HTERT RPE-1 (cell line): ENCODE measurements around the gene SULT4A1.
"Not testable (repeated sequence)": the region's sequence is repeated elsewhere in the genome, so short reads cannot be mapped to it uniquely, and the experiment has no call there.

Experiments used
- in situ Hi-C: fragments of 300-500 bp; cut with MboI; formaldehyde crosslinking; loops from 4 replicates; pipeline ENCODE4 v1.14.3; 2020; ENCODE audit warnings: low sequenced_read_pairs

The SULT4A1 gene

DNA sequence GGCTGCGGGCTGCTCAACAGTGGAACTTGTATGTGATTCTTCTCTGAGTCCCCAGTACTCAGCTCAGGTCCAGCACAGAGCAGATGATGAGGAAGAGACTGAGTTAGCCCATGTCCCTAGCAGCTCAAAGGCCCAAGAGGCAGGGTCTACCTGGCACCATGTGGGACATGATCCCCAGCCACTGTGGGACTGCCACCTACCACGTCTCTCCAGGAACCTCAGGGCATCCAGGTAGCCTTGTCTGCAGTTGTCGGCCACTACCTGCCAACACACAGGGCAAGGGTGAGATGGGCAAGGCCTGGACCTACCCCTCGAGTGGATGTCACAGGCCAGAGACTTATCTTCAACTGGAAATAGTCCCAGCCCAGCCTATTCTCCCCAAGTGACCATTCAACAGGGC, 25.1 kb upstream of the SULT4A1 start:
- in situ Hi-C loops, result no loop called here

DNA sequence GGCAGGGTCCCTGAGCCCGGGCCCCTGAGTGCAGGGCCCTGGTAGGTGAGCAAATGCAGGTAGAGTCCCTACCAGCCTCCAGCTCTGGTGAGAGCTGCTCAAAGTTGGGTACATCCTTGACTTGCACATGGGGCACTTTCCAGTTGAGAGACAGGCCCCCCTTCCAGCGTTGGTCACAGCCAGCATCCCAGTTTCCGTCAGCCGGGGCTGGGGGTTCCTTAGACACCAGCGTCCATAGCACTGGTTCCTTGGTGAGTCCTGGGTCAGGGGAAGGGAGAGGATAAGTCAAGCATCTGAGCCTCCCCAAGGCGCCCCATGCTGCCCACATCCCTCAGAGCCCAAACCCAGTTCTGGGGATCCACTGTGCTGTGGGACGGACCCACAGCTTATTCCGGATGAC, 23.9 kb upstream of the SULT4A1 start:
- in situ Hi-C loops, result no loop called here

DNA sequence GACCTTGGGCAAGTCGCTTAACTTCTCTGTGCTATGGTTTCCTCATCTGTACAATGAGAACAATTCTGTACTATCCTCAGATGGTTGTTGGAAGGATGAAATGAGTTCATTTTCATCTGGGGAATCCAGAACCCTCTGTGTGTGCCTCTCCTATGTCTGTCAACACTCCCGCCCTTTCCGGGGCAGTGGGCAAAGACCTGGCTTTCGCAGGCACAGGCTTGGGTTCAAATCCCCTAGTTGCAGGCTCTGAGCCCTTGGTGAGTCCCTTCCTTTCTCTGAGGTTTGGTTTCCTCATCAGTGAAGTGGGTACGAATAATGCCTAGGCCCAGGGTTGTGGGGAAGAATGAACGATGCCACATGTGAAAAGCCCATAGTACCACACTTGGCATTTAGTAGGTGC, 23.5 kb upstream of the SULT4A1 start:
- in situ Hi-C loops, result no loop called here

DNA sequence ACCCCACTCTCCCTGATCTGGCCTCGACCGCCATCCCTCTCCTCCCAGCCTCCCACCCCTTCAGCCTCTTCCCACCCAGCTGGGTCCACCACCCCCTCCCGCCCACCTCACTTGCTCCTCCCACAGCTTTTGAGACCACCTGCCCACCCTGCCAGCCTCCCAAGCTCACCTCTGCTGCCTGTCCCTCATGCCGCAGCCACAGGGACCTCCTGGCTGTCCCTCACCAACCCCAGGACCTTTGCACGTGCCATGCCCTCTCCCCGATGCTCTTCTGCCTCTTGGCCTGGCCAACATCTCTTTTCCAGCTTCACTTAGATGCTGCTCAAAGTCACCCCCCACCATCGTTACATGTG, 23.0 kb upstream of the SULT4A1 start:
- in situ Hi-C loops, result no loop called here

DNA sequence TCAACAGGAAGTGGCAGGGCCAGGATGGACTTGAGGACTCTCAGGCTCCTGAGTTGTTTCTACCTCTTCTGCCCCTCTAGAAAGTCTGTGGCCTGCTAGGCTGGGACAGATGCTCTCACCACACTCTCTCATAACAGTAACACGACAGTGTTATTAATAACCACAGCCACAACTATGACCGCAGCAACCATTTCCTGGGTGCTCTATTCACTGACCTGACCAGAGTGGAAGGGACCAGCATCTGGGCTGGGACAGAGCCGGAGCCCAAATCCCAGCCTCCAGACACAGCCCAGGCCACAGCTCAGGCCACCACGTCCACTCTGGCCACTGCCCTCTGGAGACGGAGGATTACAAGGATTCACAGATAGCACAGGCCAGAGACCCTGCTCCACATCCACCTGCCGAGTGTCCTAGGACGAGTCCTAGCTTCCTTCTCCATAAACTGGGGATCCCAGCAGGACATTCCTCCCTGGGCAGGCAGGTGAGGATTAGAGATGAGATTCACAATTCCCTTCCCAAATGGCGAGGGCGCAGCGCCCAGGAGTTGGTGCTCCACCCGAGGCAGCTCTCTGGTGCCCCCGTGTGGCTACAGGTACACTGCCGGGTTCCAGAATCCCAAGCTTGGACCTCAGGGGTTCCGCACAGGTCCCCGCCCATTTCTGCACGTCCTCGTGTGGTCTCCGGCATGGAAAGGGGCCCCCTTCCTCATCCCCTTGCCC, 22.4 kb upstream of the SULT4A1 start:
- in situ Hi-C loops, result no loop called here

DNA sequence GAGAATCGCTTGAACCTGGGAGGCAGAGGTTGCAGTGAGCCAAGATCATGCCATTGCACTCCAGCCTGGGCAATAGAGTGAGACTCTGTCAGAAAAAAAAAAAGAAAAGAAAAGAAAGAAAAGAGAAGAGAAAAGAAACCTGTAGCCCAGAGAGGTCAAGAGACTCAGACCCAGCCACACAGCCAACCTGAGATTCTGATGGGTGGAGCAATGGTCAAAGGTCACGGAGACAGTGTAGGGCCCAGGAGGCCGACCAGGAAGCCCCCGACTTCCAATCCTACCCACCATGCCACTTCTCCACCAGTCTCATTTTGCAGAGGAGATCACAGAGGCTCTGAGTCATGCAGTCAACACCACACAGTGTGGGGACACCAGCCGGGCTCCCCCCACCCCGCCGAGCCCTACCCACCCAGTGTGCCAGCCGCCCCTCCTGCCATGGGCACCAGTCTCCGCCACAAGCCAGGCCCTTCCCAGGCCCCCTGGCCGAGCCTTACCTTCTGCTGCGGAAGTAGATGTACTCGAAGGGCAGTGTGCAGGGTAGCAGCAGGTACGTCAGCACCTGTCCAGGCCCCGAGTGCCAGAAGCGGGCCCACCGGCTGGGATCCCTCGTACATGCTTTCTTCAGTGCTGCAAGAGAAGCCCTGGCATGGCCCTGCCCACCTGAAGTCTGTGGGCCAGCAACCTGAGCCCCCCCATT, 21.6 kb upstream of the SULT4A1 start:
- in situ Hi-C loops, result no loop called here

DNA sequence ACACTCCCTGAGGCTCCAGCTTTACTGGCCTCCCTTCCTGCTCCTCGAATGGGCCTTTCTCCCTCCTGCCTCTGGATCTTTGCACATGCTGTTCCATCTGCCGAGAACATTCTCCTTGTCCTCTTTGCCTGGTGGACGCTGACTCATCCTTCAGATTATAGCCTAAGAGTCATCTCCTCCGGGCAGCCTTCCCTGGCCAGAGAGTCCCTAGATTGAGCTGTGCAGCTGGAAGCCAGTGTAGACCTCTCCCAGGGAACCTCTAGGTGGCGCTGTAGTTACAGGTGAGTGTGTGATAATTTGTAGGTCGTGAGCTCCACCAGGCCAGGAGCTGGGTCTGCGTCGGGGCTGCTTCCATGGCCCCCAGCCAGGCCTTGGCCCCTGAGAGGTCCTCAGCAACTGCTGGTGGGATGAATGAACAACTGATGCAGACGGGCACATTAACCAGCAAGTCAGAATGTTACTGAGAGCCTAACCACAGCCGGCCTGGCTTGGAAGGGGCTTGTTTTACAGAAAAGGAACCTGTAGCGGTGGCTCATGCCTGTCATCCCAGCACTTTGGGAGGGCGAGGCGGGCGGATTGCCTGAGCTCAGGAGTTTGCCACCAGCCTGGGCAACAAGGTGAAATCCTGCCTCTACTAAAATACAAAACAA, 20.8 kb upstream of the SULT4A1 start:
- in situ Hi-C loops, result no loop called here

DNA sequence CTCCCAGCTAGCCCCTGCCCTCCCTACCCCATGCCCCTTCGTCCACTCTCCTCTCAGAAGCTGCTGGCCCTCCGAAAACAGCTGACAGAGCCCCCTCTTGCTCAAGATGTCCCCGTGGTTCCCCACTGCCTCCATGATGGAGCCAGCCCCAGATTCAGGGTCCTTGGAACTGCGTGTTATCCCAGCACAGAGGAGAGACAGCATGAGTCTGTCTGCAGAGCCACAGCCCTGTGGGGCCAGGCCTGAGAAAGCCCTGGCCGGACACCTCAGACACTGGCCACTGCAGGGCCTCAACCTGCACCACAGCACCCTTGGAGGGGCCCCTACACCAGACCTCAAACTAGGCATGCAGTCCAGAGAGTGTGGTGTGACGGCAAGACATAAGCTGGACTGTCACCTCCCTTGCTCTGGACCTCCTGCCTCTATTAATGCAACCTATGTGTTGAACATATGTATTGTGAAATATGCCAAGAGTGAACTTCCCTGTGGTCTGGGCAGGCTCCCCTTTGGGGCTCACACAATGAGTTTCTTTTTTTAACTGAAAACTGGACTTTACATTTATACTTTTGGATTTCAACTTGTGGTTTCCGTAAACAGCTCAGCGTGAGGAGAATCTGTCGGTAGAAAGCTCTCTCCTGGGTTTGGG, 19.9 kb upstream of the SULT4A1 start:
- in situ Hi-C loops, result no loop called here

DNA sequence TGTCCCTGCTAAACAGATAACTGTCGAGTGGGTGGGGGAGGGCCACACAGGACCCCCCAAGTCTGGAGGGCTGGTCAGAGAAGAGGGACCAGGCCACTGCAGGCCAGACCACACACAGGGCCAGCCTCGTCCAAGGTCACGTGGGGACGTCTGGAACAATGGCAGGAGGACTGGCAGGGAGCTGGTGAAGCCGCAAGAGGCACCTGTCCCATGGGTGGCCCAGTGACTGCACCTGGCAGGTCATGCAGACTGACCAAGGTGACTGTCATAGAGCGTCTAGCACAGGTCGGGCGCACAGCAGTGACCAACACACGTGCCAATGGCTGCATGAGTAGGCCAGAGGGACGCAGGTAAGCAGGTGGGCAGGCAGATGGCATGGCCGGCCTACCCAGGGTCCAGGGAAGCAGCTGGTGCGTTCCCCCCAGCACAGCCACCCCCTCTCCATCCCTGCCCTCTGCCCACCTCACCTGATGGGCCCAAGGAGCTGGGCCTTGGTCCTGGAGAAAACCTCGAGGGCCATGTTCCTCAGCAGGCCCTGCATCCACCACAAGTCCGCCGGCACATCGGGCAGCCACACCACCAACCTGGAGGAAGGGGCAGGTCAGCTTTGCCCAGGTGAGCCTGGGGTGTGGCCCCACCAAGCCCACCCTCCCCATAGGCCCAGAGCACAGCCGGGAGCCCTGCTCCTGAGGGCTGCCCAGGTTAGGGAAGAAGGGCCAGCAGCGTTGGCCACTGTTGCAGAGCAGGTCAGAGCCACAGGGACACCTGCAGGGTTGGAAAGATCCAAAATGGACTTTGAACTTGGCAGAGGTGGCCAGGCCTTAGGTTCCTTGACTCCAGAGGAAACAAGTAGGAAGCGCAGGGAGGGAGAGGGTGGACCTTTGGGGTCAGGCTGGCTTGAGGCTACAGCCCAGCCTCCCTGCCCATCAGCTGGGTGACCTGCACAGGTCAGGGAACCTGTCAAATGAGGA, 19.1 kb upstream of the SULT4A1 start:
- in situ Hi-C loops, result no loop called here

DNA sequence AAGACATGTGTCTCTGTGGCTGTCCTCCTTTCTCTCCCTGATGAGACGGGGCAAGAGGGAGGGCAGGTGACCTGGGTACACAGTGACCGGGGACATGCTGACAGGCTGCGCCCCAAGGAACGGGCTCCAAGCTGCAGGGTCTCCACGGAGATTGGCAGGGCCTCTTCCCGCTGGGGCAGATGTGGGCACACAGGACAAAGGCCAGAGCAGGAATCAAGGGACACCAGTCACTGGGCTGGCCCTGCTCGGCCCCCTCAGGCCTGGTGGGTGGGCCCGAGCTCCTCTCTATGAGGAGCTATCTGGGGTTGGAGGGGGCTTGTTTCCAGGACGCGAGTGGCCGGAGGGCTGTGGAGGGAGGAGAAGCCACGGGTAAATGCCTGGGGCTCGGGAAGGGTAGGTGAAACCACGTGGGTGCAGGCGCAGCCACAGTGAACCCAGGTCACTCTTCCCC, 18.3 kb upstream of the SULT4A1 start:
- in situ Hi-C loops, result no loop called here

DNA sequence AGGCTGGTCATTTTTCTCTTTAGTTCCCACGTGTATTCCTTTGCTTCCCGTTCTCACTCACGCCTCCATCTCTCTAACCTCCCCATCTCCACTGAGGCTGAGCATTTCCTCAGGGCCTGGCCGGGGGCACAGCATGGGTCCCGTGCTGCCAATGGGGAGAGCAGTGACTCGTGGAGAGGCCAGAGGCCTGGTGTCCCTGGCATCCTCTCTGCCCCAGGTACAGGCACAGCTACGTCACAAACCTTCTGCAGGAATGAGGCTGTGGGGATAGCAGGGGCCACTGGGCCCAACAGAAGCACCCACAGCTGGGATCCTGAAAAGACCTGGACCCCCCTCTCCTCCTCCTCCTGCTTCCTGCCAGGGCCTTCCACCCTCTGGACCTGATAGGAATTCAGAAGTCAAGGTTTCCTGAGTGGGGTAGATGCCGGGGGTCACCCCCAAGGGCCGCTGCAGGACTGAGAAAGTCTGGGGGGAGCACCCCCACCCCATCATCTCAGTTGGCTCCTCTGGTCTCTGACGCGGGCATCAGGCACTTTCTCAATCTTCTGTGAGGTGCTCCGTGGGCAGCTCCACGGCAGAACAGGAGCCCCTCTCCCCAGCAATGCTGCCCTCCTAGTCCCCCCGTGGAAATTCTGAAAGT, 17.7 kb upstream of the SULT4A1 start:
- in situ Hi-C loops, result no loop called here

DNA sequence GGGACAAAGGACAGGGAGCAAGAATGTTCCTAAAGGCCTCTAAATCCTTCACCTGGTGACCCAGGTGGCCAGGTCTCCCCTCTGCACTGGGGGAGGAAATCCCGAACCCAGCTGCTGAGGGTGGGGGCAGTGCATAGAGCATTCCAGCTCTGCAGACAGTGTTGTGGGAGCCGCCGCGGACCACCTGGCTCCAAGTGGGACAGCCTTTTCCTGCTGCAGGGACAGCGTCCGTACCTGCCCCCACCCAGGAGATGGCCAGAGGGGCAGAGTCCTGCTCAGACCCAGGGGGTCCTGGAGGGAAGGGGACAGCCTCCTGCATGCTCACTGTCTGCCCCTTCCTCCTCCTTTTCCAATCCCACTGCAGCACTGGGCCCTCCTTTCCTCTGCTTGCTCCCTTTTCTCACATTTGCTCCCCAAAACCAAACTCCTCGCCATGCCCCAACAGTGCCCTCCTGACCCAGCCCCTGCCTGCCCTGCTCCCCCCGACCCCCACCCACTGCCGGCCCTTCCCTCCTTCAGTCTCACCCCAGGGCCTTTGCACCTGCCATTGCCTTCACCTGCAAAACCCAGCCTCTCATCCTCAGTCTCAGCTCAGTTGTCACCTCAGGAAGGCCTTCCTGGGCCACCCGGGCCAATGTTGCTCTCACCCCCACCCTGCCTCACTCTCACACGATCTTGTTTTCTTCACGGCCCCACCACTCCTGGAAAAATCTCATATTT, 16.7 kb upstream of the SULT4A1 start:
- in situ Hi-C loops, result no loop called here

DNA sequence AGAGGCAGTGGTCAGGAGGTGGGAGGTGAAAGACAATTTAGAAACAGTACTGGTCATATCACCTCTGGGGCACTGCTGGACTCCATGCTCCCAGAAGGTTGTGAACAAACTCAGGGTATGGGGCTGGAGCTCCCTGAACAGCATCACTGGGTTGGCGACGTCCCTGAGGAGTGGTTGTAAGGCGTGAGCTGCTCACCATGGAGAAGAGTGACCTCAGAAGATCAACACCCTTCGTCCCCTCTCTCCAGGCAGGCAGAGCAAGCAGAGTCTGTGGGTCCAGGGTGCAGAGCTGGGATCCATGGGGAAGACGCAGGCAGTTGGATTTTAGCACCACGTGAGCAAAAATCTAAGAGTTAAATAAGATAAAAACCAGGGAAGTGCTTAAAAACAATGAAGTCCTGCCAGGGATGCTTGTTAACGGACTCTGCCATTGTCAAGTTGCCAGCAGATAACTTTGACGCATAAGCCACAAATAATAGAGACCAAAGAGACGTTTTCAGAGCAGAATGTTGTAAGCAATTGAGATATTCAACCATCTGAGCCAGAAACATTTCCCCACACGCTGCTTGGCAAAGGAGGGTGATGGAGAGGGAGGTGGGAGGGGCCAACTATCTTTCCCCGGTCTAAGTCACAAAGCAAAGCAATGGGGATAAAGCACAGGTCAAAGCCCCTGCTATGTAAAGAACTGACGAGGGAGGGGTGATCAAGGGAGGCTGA, 15.9 kb upstream of the SULT4A1 start:
- in situ Hi-C loops, result no loop called here

DNA sequence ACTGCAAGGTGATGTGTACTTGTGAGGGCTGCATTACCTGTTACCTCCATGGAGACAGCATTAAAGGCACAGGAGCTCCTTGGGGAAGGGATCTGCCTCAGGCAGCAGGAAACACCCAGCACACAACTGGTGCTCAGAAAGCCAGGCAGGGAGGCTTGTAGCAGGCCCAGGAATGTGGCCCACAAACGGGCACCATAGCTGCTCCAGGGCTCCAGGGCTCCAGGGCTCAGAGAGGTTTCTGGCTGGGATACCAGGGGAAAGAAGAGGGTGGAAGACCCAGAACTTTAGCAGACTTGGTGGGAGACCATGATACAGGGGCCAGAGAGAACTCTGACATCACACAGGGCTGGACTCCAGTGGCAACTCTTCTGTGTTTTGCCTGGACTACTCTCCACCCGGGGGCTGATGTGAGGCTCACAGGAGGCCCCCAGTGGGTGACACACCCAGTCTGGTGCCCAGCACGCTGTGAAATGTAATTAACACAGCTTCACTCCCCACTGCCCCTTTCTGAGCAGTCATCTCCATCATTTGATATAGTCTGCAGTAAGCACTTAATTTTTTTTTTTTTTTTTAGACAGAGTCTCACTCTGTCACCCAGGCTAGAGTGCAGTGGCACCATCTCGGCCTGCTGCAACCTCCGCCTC, 14.7 kb upstream of the SULT4A1 start:
- in situ Hi-C loops, result no loop called here

DNA sequence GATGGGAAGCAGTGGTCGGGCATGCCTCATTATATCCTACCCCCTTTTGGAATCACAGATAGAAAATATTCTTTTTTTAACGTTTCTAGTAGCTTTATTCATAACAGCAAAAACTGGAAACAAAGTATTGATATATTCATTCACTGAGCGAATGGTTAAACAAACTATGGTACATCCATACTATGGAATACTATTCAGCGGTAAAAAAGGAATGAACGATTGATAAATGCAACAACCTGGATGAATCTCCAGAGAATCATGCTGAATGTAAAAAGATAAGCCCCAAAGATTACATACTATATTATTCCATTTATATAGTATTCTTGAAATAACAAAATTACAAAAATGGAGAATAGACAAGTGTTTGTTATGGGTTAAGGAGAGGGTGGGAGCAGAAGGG, 7.5 kb upstream of the SULT4A1 start:
- in situ Hi-C loops, result no loop called here

DNA sequence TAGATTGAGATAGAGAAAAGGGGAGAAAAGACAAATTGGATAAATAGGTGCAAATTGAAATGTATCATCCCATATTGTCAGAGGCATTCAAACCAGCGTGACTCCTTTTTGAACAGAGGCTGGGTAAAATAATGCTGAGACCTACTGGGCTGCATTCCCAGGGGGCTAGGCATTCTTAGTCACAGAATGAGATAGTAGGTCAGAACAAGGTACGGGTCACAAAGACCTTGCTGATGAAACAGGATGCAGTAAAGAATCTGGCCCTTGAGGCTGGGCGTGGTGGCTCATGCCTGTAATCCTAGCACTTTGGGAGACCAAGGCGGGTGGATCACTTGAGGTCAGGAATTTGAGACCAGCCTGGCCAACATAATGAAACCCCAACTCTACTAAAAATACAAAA, 6.7 kb upstream of the SULT4A1 start:
- in situ Hi-C loops, result not testable (repeated sequence)

DNA sequence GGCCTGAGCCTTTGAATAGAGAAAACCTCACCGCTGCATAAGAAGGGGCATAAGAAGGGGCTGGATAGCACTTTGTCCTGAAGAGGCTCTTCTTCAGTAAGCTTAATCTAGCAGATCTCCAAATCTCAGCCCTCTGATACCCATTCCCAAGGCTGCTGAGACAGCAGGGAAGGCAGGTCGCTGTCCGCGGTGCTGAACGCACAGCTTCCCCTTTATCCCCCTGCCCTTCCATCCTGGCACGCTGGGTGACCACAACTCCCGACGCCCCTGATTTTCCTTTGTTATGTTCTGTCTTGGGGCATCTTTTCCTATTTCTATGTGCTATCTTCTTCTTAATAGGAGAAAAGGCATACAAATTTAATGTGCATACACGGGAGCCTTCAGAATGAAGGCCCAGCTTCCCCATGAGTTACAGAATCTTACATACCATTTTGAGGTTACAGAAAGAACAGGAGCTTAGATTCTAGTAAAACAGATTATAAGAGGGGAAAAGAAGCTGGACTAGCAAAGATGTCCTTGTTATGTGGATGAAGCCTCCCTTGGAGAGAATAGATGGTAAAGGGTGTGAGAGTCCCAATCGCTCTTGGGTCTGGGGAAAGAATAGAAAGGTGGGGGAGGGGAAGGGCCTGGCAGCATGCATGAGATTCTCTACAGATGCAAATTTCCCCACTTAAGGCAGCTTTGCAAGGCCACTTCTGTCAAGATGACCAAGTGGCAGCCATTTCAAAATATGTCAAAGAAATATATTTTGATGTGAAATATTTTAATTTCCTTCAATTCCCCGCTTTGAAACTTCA, 5.7 kb upstream of the SULT4A1 start:
- in situ Hi-C loops, result no loop called here

DNA sequence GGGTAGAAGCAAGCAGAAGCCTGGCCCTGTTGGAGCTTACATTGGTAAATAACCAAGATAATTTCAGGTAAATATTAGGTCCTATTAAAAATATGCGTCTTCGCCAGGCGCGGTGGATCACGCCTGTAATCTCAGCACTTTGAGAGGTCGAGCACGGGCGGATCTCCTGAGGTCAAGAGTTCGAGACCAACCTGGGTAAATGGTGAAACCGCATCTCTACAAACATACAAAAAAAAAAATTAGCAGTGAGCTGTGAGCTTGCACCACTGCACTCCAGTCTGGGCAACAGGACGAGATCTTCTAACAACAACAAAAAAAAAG, 529 bp upstream of the SULT4A1 start:
- in situ Hi-C loops, result no loop called here
